ENCODE measurements around the gene EPB41L3. TPM values are rescaled to one million over a fixed set of nuclear protein-coding genes. Genes with fewer than 3 reads are reported as not detected.
A peak's percentile ranks its signal among the peaks of the same experiment; 100 is the strongest.

Gene EPB41L3
- total RNA-seq, 2 donors from 2014 or later: 12.6 to 22.5 TPM

GRCh38 chr18:5530629-5531178 is 13.1 kb downstream of the EPB41L3 start:
- no peak overlapping the region for H3K27ac ChIP-seq
- no peak for TF ChIP-seq CTCF (IDR thresholded peaks at IDR 0.05)
- H3K4me1 ChIP-seq: no peaks in the 10 kb centered on the region
- no peaks in the 10 kb centered on the region for H3K36me3 ChIP-seq
- no peak for DNase-seq (ENCODE audit: low spot score)
- H3K27me3 ChIP-seq: no peaks in the 10 kb centered on the region
- H3K4me3 ChIP-seq: no peak overlapping the region
- H3K9me3 ChIP-seq: no peaks in the 10 kb centered on the region

GRCh38 chr18:5529471-5529870 is 14.3 kb downstream of the EPB41L3 start:
- no peak for TF ChIP-seq CTCF (IDR thresholded peaks at IDR 0.05)
- DNase-seq (ENCODE audit: low spot score): no peak
- no peaks in the 10 kb centered on the region for H3K27me3 ChIP-seq

GRCh38 chr18:5527603-5528002 is 16.2 kb downstream of the EPB41L3 start:
- peak; percentile 77 for DNase-seq (ENCODE audit: low spot score)
- H3K4me3 ChIP-seq: no peak overlapping the region
- no peaks in the 10 kb centered on the region for H3K9me3 ChIP-seq
- H3K36me3 ChIP-seq: no peaks in the 10 kb centered on the region
- no peak for TF ChIP-seq CTCF (IDR thresholded peaks at IDR 0.05)
- no peaks in the 10 kb centered on the region for H3K27me3 ChIP-seq
- no peaks in the 10 kb centered on the region for H3K4me1 ChIP-seq
- H3K27ac ChIP-seq: no peak overlapping the region

More at GRCh38 chr18:5529471-5529870, 14.3 kb downstream of the EPB41L3 start:
- no peaks in the 10 kb centered on the region for H3K9me3 ChIP-seq
- no peaks in the 10 kb centered on the region for H3K4me1 ChIP-seq
- H3K4me3 ChIP-seq: no peak overlapping the region
- H3K27ac ChIP-seq: no peak overlapping the region
- no peaks in the 10 kb centered on the region for H3K36me3 ChIP-seq

- no peaks in the 10 kb centered on the region for H3K9me3 ChIP-seq
- no peaks in the 10 kb centered on the region for H3K27me3 ChIP-seq
- H3K4me1 ChIP-seq: no peaks in the 10 kb centered on the region
- H3K27ac ChIP-seq: no peak overlapping the region
- no peak for DNase-seq (ENCODE audit: low spot score)
- no peak overlapping the region for H3K4me3 ChIP-seq
- no peak for TF ChIP-seq CTCF (IDR thresholded peaks at IDR 0.05)
- no peaks in the 10 kb centered on the region for H3K36me3 ChIP-seq
Observed at GRCh38 chr18:5524660-5525059, 19.1 kb downstream of the EPB41L3 start.

GRCh38 chr18:5521000-5521399 is 22.8 kb downstream of the EPB41L3 start:
- Histone ChIP-seq H3K9me3 (no peaks in the 10 kb centered on the region), H3K36me3 (no peaks in the 10 kb centered on the region), H3K27ac (no peak overlapping the region), H3K4me1 (no peaks in the 10 kb centered on the region), H3K27me3 (no peaks in the 10 kb centered on the region), H3K4me3 (no peak overlapping the region)
- TF ChIP-seq CTCF (IDR thresholded peaks at IDR 0.05): no peak
- DNase-seq (ENCODE audit: low spot score): no peak

DNA sequence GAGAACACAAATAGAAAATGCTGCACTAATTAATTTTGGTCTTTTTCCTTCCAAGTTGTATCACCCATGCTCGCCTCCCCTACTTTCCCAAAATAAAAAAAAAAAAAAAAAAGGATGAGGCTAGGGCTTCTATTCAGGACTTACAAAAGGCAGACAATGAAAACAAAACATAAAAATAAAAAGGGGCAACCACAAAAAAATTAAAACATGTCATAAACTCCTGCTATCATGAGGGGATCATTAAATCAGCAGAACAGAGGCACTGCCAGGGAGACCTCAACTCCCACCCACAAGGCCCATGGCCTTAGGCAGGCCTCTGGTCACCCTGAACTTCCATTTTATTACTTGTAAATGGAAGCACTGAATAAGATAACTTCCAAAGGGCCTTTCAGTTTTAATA is 23.3 kb downstream of the EPB41L3 start:
- DNase-seq (ENCODE audit: low spot score): no peak
- no peaks in the 10 kb centered on the region for H3K27me3 ChIP-seq

More for the DNA sequence above, 23.3 kb downstream of the EPB41L3 start:
- Histone ChIP-seq H3K4me1 (no peaks in the 10 kb centered on the region), H3K9me3 (no peaks in the 10 kb centered on the region), H3K4me3 (no peak overlapping the region), H3K36me3 (no peaks in the 10 kb centered on the region), H3K27ac (no peak overlapping the region)
- no peak for TF ChIP-seq CTCF (IDR thresholded peaks at IDR 0.05)
